Vagina (tissue), 2 donors: ENCODE data around the gene UCHL1. TPM values are rescaled to one million over a fixed set of nuclear protein-coding genes. Genes with fewer than 3 reads are reported as not detected.

Source experiments
- DNase-seq, 2 donors: peaks; one replicate each; pipeline ENCODE4 v3.0.0-alpha.2; 2017; ENCODE audit errors: extremely low spot score in 2 of 2
- H3K27ac ChIP-seq: fragments of 200-600 bp; sonication (generic); one replicate; pipeline ENCODE4 v1.5.1; 2019
- H3K27me3 ChIP-seq: fragments of 200-600 bp; sonication (generic); one replicate; pipeline ENCODE4 v1.5.1; 2019
- H3K36me3 ChIP-seq, 2 donors: fragments of 200-600 bp; sonication (generic); one replicate each; pipeline ENCODE4 v1.5.1; 2017 to 2019
- H3K4me1 ChIP-seq: fragments of 200-600 bp; sonication (generic); one replicate; pipeline ENCODE4 v1.5.1; 2019
- H3K4me3 ChIP-seq, 2 donors: fragments of 200-600 bp; sonication (generic); 1 replicate in 1 of 2; 2 replicates in 1 of 2; pipeline ENCODE4 v1.5.1; 2016 to 2019
- H3K9me3 ChIP-seq: fragments of 200-600 bp; sonication (generic); one replicate; pipeline ENCODE4 v1.5.1; 2019
- POLR2A ChIP-seq, 2 donors: fragments of 450-650 bp; IDR thresholded peaks; one replicate each; pipeline ENCODE4 v1.6.1; 2017; ENCODE audit warnings: antibody characterized with exemption in 2 of 2, mild to moderate bottlenecking in 2 of 2, moderate library complexity in 2 of 2
- POLR2AphosphoS5 ChIP-seq, 2 donors: sonication (generic); formaldehyde crosslinking; IDR thresholded peaks; one replicate each; pipeline ENCODE4 v1.9.0; 2017; ENCODE audit warnings: antibody characterized with exemption in 2 of 2, mild to moderate bottlenecking in 2 of 2, low read depth in 1 of 2; ENCODE audit not compliant: insufficient read depth in 1 of 2
- intact Hi-C: fragments of 100-400 bp; cut with DNase I; formaldehyde crosslinking; loops from one replicate; pipeline ENCODE4 v1.15.1; 2023
- total RNA-seq: library from RNA; depleted of rRNA; stranded (reverse); fragments of >200 nt; gene quantifications from one replicate; pipeline ENCODE4 v1.2.3, GENCODE V29; 2016
- TF ChIP-seq, protein P1 (sequence below), 3 experiments: fragments of 450-650 bp in 2 of 3; fragments of 200-600 bp in 1 of 3; sonication (generic) in 1 of 3; IDR thresholded peaks; one replicate each; pipeline ENCODE4 v1.5.1; 2017 to 2019; ENCODE audit warnings: antibody characterized with exemption in 3 of 3, mild to moderate bottlenecking in 2 of 3, moderate library complexity in 2 of 3

UCHL1 gene
- total RNA-seq, 1 donor from 2014 or later: 174 TPM

DNA sequence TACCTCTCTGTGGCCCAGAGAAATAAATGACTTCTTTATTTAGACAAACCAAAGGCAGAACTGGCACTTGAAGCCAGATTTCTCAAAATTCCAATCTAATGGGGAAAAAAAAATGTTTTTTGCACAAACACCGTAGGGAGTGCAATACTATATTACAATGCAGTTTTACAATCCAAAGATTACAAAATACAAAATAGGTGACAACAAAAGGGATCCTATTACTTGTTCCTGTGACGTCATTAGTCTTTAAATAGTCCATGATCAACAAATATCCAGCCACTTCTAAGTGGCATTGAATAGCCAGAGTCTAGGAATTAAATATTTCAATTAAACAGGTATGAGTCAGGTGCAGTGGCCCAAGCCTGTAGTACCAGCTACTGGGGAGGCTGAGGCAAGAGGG is 39.4 kb upstream of the UCHL1 start:
- peaks cover 28% of the 10 kb centered on the region for H3K4me1 ChIP-seq
- H3K9me3 ChIP-seq: no peaks in the 10 kb centered on the region
- TF ChIP-seq POLR2AphosphoS5 (IDR thresholded peaks at IDR 0.05; ENCODE audit: insufficient read depth in 1 of 2, low read depth in 1 of 2) (no peak), POLR2A (IDR thresholded peaks at IDR 0.05) (no peak)
- TF ChIP-seq, protein P1, sequence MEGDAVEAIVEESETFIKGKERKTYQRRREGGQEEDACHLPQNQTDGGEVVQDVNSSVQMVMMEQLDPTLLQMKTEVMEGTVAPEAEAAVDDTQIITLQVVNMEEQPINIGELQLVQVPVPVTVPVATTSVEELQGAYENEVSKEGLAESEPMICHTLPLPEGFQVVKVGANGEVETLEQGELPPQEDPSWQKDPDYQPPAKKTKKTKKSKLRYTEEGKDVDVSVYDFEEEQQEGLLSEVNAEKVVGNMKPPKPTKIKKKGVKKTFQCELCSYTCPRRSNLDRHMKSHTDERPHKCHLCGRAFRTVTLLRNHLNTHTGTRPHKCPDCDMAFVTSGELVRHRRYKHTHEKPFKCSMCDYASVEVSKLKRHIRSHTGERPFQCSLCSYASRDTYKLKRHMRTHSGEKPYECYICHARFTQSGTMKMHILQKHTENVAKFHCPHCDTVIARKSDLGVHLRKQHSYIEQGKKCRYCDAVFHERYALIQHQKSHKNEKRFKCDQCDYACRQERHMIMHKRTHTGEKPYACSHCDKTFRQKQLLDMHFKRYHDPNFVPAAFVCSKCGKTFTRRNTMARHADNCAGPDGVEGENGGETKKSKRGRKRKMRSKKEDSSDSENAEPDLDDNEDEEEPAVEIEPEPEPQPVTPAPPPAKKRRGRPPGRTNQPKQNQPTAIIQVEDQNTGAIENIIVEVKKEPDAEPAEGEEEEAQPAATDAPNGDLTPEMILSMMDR (IDR thresholded peaks at IDR 0.05): no peak
- no peak for DNase-seq
- H3K36me3 ChIP-seq: no peaks in the 10 kb centered on the region
- H3K27ac ChIP-seq: no peak overlapping the region
- intact Hi-C loops: no loop called here
- no peaks in the 10 kb centered on the region for H3K27me3 ChIP-seq
- H3K4me3 ChIP-seq: no peak overlapping the region

DNA sequence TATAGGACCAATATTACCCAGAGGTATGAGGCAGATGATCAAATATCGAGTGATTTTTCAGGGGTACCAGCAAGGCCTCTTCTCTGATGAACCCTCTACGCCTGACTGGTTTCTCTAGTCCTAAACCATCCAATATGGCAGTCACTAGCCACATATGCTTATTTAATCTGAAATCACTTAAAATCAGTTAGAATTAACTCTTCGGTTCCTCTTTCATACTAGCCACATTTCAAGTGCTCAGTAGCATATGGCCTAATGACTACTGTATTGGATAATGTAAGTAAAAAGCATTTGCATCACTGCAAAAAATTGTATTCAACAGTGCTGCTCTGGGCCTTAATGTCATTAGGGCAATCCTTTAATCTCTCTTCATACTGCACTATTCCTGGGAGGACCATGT is 38.0 kb upstream of the UCHL1 start:
- H3K9me3 ChIP-seq: no peaks in the 10 kb centered on the region
- no peaks in the 10 kb centered on the region for H3K27me3 ChIP-seq
- TF ChIP-seq, protein P1 (IDR thresholded peaks at IDR 0.05): no peak
- TF ChIP-seq POLR2A (IDR thresholded peaks at IDR 0.05) (no peak), POLR2AphosphoS5 (IDR thresholded peaks at IDR 0.05; ENCODE audit: insufficient read depth in 1 of 2, low read depth in 1 of 2) (no peak)
- no peak for DNase-seq
- intact Hi-C loops: no loop called here
- no peak overlapping the region for H3K27ac ChIP-seq
- H3K36me3 ChIP-seq: no peaks in the 10 kb centered on the region
- H3K4me1 ChIP-seq: peaks cover 16% of the 10 kb centered on the region
- H3K4me3 ChIP-seq: no peak overlapping the region

- TF ChIP-seq POLR2AphosphoS5 (IDR thresholded peaks at IDR 0.05; ENCODE audit: insufficient read depth in 1 of 2, low read depth in 1 of 2) (no peak), POLR2A (IDR thresholded peaks at IDR 0.05) (no peak)
- TF ChIP-seq, protein P1 (IDR thresholded peaks at IDR 0.05): no peak
- intact Hi-C loops: no loop called here
- DNase-seq: no peak
- H3K36me3 ChIP-seq: no peaks in the 10 kb centered on the region
- H3K4me1 ChIP-seq: peaks cover 16% of the 10 kb centered on the region
- H3K27ac ChIP-seq: no peak overlapping the region
- no peaks in the 10 kb centered on the region for H3K27me3 ChIP-seq
- no peak overlapping the region for H3K4me3 ChIP-seq
- H3K9me3 ChIP-seq: no peaks in the 10 kb centered on the region
These were observed 37.2 kb upstream of the UCHL1 start for GRCh38 chr4:41219421-41219950.

- Histone ChIP-seq H3K27me3 (no peaks in the 10 kb centered on the region), H3K4me3 (no peak overlapping the region), H3K9me3 (no peaks in the 10 kb centered on the region), H3K36me3 (no peaks in the 10 kb centered on the region), H3K4me1 (no peaks in the 10 kb centered on the region), H3K27ac (no peak overlapping the region)
- TF ChIP-seq, protein P1 (IDR thresholded peaks at IDR 0.05): no peak
- TF ChIP-seq POLR2AphosphoS5 (IDR thresholded peaks at IDR 0.05; ENCODE audit: insufficient read depth in 1 of 2, low read depth in 1 of 2): no peak
- no peak for TF ChIP-seq POLR2A (IDR thresholded peaks at IDR 0.05)
- no peak for DNase-seq
- intact Hi-C loops: no loop called here
These were observed 34.7 kb upstream of the UCHL1 start for GRCh38 chr4:41221850-41222645.

GRCh38 chr4:41227902-41228301 is 28.8 kb upstream of the UCHL1 start:
- Histone ChIP-seq H3K27me3 (no peaks in the 10 kb centered on the region), H3K27ac (no peak overlapping the region), H3K4me1 (no peaks in the 10 kb centered on the region), H3K9me3 (no peaks in the 10 kb centered on the region), H3K4me3 (no peak overlapping the region), H3K36me3 (no peaks in the 10 kb centered on the region)
- TF ChIP-seq, protein P1 (IDR thresholded peaks at IDR 0.05): no peak
- TF ChIP-seq POLR2A (IDR thresholded peaks at IDR 0.05): no peak
- TF ChIP-seq POLR2AphosphoS5 (IDR thresholded peaks at IDR 0.05; ENCODE audit: insufficient read depth in 1 of 2, low read depth in 1 of 2): no peak
- intact Hi-C loops: no loop called here
- no peak for DNase-seq
